Esophagus squamous epithelium (tissue), 4 donors: Measurements from ENCODE around the gene ALX1.

Experiments used
- CTCF ChIP-seq, 6 experiments: fragments of 450-650 bp in 4 of 6; fragments of 200-600 bp in 2 of 6; sonication (generic) in 2 of 6; IDR thresholded peaks; one replicate each; pipeline ENCODE4 v1.5.1; 2016 to 2019; ENCODE audit warnings: antibody characterized with exemption in 6 of 6, mild to moderate bottlenecking in 4 of 6, moderate library complexity in 4 of 6
- POLR2A ChIP-seq, 4 donors: fragments of 450-650 bp; IDR thresholded peaks; one replicate each; pipeline ENCODE4 v1.6.1; 2017; ENCODE audit warnings: antibody characterized with exemption in 4 of 4, mild to moderate bottlenecking in 4 of 4, moderate library complexity in 3 of 4

GRCh38 chr12:85277900-85278597 lies 2.0 kb upstream of the ALX1 start:
- TF ChIP-seq CTCF (IDR thresholded peaks at IDR 0.05): no peak
- TF ChIP-seq POLR2A (IDR thresholded peaks at IDR 0.05): no peak
